Esophagus squamous epithelium (tissue), 5 donors: Measurements from ENCODE around the gene USP30. TPM values are rescaled to one million over a fixed set of nuclear protein-coding genes. Genes with fewer than 3 reads are reported as not detected.

Experiments used
- DNase-seq: peaks from one replicate; lab custom pipeline; 2025; lab: John Stamatoyannopoulos, UW
- H3K27ac ChIP-seq, 4 donors: fragments of 200-600 bp; sonication (generic); one replicate each; pipeline ENCODE4 v1.5.1; 2016 to 2019; ENCODE audit warnings: mild to moderate bottlenecking in 1 of 4
- H3K27me3 ChIP-seq, 4 donors: fragments of 200-600 bp; sonication (generic); 1 replicate in 3 of 4; 2 replicates in 1 of 4; pipeline versions ENCODE4 v1.5.1 to v1.6.0; 2017 to 2021; ENCODE audit warnings: antibody characterized with exemption in 1 of 4
- H3K36me3 ChIP-seq, 3 donors: fragments of 200-600 bp; sonication (generic); one replicate each; pipeline ENCODE4 v1.5.1; 2016 to 2019
- H3K4me1 ChIP-seq, 3 donors: fragments of 200-600 bp; sonication (generic); one replicate each; pipeline ENCODE4 v1.5.1; 2017 to 2019
- H3K4me3 ChIP-seq, 4 donors: fragments of 200-600 bp; sonication (generic); 1 replicate in 3 of 4; 2 replicates in 1 of 4; pipeline ENCODE4 v1.5.1; 2016 to 2019; ENCODE audit warnings: mild to moderate bottlenecking in 2 of 4, moderate library complexity in 1 of 4
- H3K9me3 ChIP-seq, 3 donors: fragments of 200-600 bp; sonication (generic); one replicate each; pipeline ENCODE4 v1.5.1; 2016 to 2019
- CTCF ChIP-seq, 6 experiments: fragments of 450-650 bp in 4 of 6; fragments of 200-600 bp in 2 of 6; sonication (generic) in 2 of 6; IDR thresholded peaks; one replicate each; pipeline ENCODE4 v1.5.1; 2016 to 2019; ENCODE audit warnings: antibody characterized with exemption in 6 of 6, mild to moderate bottlenecking in 4 of 6, moderate library complexity in 4 of 6
- POLR2A ChIP-seq, 4 donors: fragments of 450-650 bp; IDR thresholded peaks; one replicate each; pipeline ENCODE4 v1.6.1; 2017; ENCODE audit warnings: antibody characterized with exemption in 4 of 4, mild to moderate bottlenecking in 4 of 4, moderate library complexity in 3 of 4
- WGBS, 2 donors: methylation state at CpG; one replicate each; pipeline ENCODE4 v1.1.5; 2018; 5-methylcytosine and 5-hydroxymethylcytosine counted together
- intact Hi-C: fragments of 100-400 bp; cut with DNase I; formaldehyde crosslinking; loops from one replicate; pipeline ENCODE4 v1.15.0; 2022
- total RNA-seq, 4 donors: library from RNA; depleted of rRNA; stranded (reverse); fragments of >200 nt; gene quantifications; one replicate each; pipeline ENCODE4 v1.1.0, GENCODE V29; 2016
- donor health status: DM: yes; HTN: yes; CAD: no.

Gene USP30
- total RNA-seq, 4 donors from 2014 or later = 6.3 to 13.0 (median 8.7) TPM

- Histone ChIP-seq H3K36me3 (peaks cover 0 to 43% (median 3%) of the 10 kb centered on the region in 3 donors), H3K27me3 (no peaks in the 10 kb centered on the region), H3K9me3 (no peaks in the 10 kb centered on the region), H3K4me1 (peaks cover 9 to 63% (median 34%) of the 10 kb centered on the region in 3 donors), H3K4me3 (peak overlapping the region; percentile 33 to 72 (median 58)), H3K27ac (peak overlapping the region; percentile 75 to 95 (median 90))
- WGBS, 2 donors = 0 to 18% methylated on average over 8 to 12 of the region's 28 CpGs
- intact Hi-C loops = loop anchor here (10.0 kb wide), 1 partner anchor 274 kb away; no protein-coding TSS in a partner anchor
- TF ChIP-seq POLR2A (IDR thresholded peaks at IDR 0.05) (peak in 3 of 4 donors; percentile 15 to 63 (median 52)), CTCF (IDR thresholded peaks at IDR 0.05) (peak in 1 of 6 experiments; percentile 30)
- no peak for DNase-seq
Observed at GRCh38 chr12:109110988-109111495, 58.7 kb downstream of the USP30 start.

GRCh38 chr12:109112720-109113465 lies 60.5 kb downstream of the USP30 start:
- intact Hi-C loops = loop anchor here (10.0 kb wide), 1 partner anchor 272 kb away; no protein-coding TSS in a partner anchor
- no peaks in the 10 kb centered on the region for H3K9me3 ChIP-seq
- 74 to 79% methylated on average over 9 to 11 of the region's 11 CpGs for WGBS, 2 donors
- H3K27me3 ChIP-seq = no peaks in the 10 kb centered on the region
- peaks cover 0 to 25% (median 0%) of the 10 kb centered on the region in 3 donors for H3K36me3 ChIP-seq
- no peak for DNase-seq
- H3K27ac ChIP-seq = peak overlapping the region in 3 of 4 donors; percentile 72 to 95 (median 87)
- peak overlapping the region in 1 of 4 donors; percentile 22 for H3K4me3 ChIP-seq
- TF ChIP-seq CTCF (IDR thresholded peaks at IDR 0.05) (no peak), POLR2A (IDR thresholded peaks at IDR 0.05) (no peak)
- H3K4me1 ChIP-seq = peaks cover 9 to 81% (median 45%) of the 10 kb centered on the region in 3 donors

GRCh38 chr12:109113661-109114321 lies 61.4 kb downstream of the USP30 start:
- 72 to 78% methylated on average over 5 of the region's 5 CpGs for WGBS, 2 donors
- intact Hi-C loops = loop anchor here (10.0 kb wide), 1 partner anchor 271 kb away; no protein-coding TSS in a partner anchor
- no peaks in the 10 kb centered on the region for H3K9me3 ChIP-seq
- DNase-seq = no peak
- H3K27ac ChIP-seq = peak overlapping the region in 3 of 4 donors; percentile 72 to 95 (median 87)
- H3K4me3 ChIP-seq = no peak overlapping the region
- peaks cover 9 to 81% (median 45%) of the 10 kb centered on the region in 3 donors for H3K4me1 ChIP-seq
- H3K27me3 ChIP-seq = no peaks in the 10 kb centered on the region
- peaks cover 0 to 16% (median 0%) of the 10 kb centered on the region in 3 donors for H3K36me3 ChIP-seq
- TF ChIP-seq CTCF (IDR thresholded peaks at IDR 0.05) (no peak), POLR2A (IDR thresholded peaks at IDR 0.05) (no peak)

- TF ChIP-seq POLR2A (IDR thresholded peaks at IDR 0.05) (no peak), CTCF (IDR thresholded peaks at IDR 0.05) (no peak)
- no peak for DNase-seq
- intact Hi-C loops = loop anchor here (10.0 kb wide), 1 partner anchor 270 kb away; no protein-coding TSS in a partner anchor
Observed at GRCh38 chr12:109114644-109115043, 62.3 kb downstream of the USP30 start.

More at GRCh38 chr12:109114644-109115043, 62.3 kb downstream of the USP30 start:
- WGBS, 2 donors = 48 to 62% methylated on average over 2 of the region's 2 CpGs
- Histone ChIP-seq H3K27ac (peak overlapping the region in 3 of 4 donors; percentile 87 to 95 (median 90)), H3K36me3 (peaks cover 0 to 7% (median 0%) of the 10 kb centered on the region in 3 donors), H3K4me3 (no peak overlapping the region), H3K4me1 (peaks cover 9 to 81% (median 45%) of the 10 kb centered on the region in 3 donors), H3K9me3 (no peaks in the 10 kb centered on the region), H3K27me3 (no peaks in the 10 kb centered on the region)
